Activated naive CD8-positive, alpha-beta T cell (primary cell): ENCODE results near the gene MRPS14.
A peak's percentile ranks its signal among the peaks of the same experiment; 100 is the strongest.
"Not testable (repeated sequence)": the region's sequence is repeated elsewhere in the genome, so short reads cannot be mapped to it uniquely, and the experiment has no call there.

Source experiments
- H3K27ac Mint-ChIP-seq: one replicate; pipeline ENCODE4 v1.8.0; 2021; ENCODE audit warnings: mixed read lengths
- H3K27me3 Mint-ChIP-seq: one replicate; pipeline ENCODE4 v1.8.0; 2021; ENCODE audit warnings: mixed read lengths
- H3K36me3 Mint-ChIP-seq: one replicate; pipeline ENCODE4 v1.8.0; 2021; ENCODE audit warnings: mixed read lengths
- H3K4me1 Mint-ChIP-seq: one replicate; pipeline ENCODE4 v1.8.0; 2021; ENCODE audit warnings: low read depth, mixed read lengths
- H3K4me3 Mint-ChIP-seq: one replicate; pipeline ENCODE4 v1.8.0; 2021; ENCODE audit warnings: mild to moderate bottlenecking, mixed read lengths
- H3K9me3 Mint-ChIP-seq: one replicate; pipeline ENCODE4 v1.8.0; 2021; ENCODE audit warnings: low read depth, mixed read lengths

Gene MRPS14

DNA sequence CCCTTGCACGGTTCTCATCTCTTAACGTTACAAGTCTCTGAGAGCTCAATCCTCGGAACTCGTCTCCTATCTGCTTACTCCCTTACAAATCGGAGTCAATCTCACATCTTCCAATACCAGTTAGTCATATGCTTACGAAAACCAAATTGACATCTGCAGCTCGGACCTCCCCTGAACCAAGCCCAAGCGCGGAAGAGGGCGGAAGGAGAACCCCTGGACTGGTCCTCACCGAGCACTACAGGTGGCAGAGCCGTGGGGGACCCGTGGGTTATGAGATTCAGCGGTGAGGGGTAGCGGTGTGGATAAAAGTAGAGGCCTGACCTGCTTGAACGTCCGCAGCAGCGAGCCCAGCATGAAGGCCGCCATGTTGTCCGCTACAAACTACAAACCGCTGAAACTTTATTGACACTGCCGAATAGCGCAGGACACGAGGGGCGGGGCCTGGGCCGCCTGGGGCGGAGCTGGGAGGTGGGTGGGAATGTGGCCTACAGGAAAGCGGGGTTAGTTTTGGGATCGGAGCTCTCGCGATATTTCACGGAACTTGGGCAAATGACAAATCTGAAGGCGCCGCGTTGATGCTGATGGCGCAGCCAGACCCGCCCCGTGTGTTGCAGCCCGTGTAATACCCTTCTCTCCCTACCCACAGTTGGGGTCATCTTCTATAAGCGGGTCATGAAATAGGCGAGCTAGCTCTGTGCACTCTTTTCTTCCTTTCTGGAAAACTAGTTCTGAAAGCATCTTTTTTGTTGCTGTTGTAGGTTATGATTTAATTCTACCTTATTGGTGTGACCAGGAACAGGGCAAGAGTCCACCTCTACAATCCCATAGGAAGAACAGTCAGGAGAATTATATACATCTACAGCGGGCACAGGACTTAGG, at the start of gene MRPS14:
Gene MRPS14, minus strand, starts transcription at position 383 of the 879 bp plus-strand sequence. Its CDS starts 17 bp downstream, at position 366.
- H3K4me3 Mint-ChIP-seq, result peak within 1 kb of the TSS; percentile 95
- peaks cover 2% of the 10 kb centered on the region for H3K36me3 Mint-ChIP-seq
- peak within 1 kb of the TSS; percentile 97 for H3K27ac Mint-ChIP-seq
- no peaks in the 10 kb centered on the region for H3K27me3 Mint-ChIP-seq
- H3K4me1 Mint-ChIP-seq, result peaks cover 34% of the 10 kb centered on the region
- H3K9me3 Mint-ChIP-seq, result peaks cover 4% of the 10 kb centered on the region

DNA sequence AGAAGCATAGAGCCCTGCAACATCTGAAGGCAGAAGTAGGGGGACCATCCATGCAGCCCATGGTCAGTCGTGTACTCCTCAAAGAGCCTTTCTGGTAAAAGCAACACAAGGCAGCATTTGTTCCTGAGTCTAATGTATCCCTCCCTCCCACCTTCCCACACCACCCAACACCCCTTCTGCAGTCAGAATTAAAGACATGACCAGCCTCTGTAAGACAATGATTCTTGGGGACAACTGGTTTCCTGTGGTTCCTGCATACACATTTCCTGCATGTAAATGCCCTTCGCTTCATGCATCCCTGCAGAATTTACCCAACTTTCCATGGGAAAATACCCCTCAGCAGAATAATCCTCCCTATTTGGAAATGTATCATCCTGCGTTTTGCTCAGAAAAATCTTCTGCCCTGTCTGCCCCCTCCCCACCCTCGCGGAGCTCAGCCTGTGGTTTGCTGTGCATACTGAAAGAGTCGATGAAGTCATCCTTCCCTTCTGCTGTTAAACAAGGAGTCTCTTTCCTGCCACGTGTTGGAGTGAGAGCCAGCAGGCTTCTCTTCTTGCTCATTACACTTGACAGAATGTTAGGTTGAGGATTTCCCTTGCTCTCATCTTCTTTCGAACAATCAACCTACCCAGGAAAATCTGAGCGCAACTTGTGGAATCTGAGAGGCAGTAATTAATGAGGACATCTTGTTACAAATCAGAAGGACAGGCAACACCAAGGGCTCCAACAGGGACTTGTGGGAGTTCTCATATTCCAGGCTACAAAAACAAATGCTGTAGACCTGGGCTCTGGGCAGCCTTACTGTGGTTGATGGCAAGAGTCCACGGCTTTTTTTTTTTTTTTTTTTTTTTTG, 49.1 kb upstream of the MRPS14 start:
- Mint-ChIP-seq H3K4me3 (peak overlapping the region; percentile 46), H3K4me1 (peaks cover 9% of the 10 kb centered on the region), H3K27ac (no peak overlapping the region), H3K36me3 (no peaks in the 10 kb centered on the region), H3K9me3 (no peaks in the 10 kb centered on the region), H3K27me3 (peaks cover 4% of the 10 kb centered on the region)

DNA sequence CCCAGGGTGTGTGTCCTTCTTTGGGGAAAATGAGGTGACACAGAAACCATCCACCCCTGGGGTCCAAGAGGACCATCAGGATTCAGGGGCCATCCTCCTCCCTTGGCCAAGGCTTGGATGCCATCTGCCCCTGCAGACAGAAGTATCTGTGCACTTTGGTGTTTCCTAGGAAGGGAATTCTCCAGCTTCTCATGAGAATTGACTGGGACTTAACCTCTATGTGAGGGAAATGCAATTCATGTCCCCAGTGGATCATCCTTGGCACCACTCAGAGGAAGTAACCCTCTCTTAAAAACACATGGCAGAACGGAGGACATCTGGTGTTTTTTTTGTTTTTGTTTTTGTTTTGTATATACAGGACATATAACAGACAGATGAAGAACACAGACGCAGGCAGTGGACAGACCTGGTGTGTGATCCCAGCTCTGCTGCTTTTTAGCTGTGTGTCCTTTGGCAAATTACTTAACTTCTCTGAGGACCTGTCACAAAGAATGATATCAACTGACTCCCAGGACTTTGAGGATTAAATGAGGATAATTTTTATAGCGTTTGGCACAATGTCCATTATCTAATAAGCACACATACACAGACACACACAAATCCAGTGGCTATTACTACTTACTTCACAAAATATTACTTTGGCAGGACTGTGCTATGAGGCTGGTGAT, 48.2 kb upstream of the MRPS14 start:
- no peaks in the 10 kb centered on the region for H3K36me3 Mint-ChIP-seq
- H3K9me3 Mint-ChIP-seq, result no peaks in the 10 kb centered on the region
- H3K4me3 Mint-ChIP-seq, result no peak overlapping the region
- peaks cover 9% of the 10 kb centered on the region for H3K4me1 Mint-ChIP-seq
- H3K27me3 Mint-ChIP-seq, result peaks cover 4% of the 10 kb centered on the region
- no peak overlapping the region for H3K27ac Mint-ChIP-seq

GRCh38 chr1:175070818-175071217, 47.6 kb upstream of the MRPS14 start:
- Mint-ChIP-seq H3K4me1 (peaks cover 9% of the 10 kb centered on the region), H3K27ac (no peak overlapping the region), H3K27me3 (peaks cover 4% of the 10 kb centered on the region), H3K9me3 (no peaks in the 10 kb centered on the region), H3K4me3 (no peak overlapping the region), H3K36me3 (no peaks in the 10 kb centered on the region)

DNA sequence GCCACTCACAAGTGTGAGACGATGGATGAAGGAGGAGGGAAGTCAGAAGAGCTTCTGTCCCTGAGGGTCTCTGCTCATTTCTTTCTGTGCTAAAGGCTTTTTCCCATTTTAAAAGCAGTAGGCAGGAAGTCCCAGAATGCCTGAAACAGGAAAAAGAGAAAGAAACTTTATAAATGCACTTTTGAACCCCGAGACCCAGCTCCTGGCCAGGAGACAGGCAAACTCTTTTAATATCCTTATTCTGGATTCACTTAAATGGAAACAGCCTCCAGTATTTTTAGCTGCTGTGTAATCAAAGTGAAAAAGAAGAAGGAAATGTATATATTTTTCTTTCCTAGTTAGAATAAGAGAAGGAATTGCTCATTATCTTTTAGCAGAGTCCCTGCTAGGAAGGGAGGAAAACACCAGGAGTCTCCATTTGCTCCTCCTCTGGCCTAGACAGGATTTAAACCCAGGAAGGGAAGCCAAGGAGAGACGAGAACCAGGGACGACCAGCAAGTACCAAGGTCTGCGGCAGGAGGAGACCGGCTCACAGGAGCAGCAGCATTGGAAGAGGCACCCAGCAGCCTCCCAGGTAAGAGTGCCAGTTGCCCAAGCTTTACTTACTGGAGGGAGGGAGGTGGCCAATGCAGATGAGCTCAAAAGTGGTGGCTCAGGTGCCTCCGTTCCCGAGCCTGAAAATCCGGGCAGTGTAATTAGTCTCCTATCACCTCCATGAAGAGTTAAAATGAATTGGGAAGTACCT, 44.3 kb upstream of the MRPS14 start, which contains the start of gene TNN:
Gene TNN, plus strand, starts transcription at position 472 of the 745 bp plus-strand sequence. CDS start 9,586 bp downstream, outside the sequence.
- no peak within 1 kb of the TSS for H3K27ac Mint-ChIP-seq

GRCh38 chr1:175062858-175063257, 39.6 kb upstream of the MRPS14 start:
- no peaks in the 10 kb centered on the region for H3K4me1 Mint-ChIP-seq
- H3K4me3 Mint-ChIP-seq, result no peak overlapping the region
- H3K27me3 Mint-ChIP-seq, result no peaks in the 10 kb centered on the region
- no peaks in the 10 kb centered on the region for H3K36me3 Mint-ChIP-seq
- no peak overlapping the region for H3K27ac Mint-ChIP-seq
- no peaks in the 10 kb centered on the region for H3K9me3 Mint-ChIP-seq

More for the DNA sequence above, 44.3 kb upstream of the MRPS14 start, which contains the start of gene TNN:
- no peak within 1 kb of the TSS for H3K4me3 Mint-ChIP-seq
- no peaks in the 10 kb centered on the region for H3K36me3 Mint-ChIP-seq
- peaks cover 6% of the 10 kb centered on the region for H3K4me1 Mint-ChIP-seq
- no peaks in the 10 kb centered on the region for H3K9me3 Mint-ChIP-seq
- no peaks in the 10 kb centered on the region for H3K27me3 Mint-ChIP-seq

- Mint-ChIP-seq H3K36me3 (no peaks in the 10 kb centered on the region), H3K4me3 (no peak overlapping the region), H3K4me1 (no peaks in the 10 kb centered on the region), H3K27me3 (no peaks in the 10 kb centered on the region), H3K9me3 (no peaks in the 10 kb centered on the region), H3K27ac (no peak overlapping the region)
These were observed 39.1 kb upstream of the MRPS14 start for GRCh38 chr1:175062339-175062738.

GRCh38 chr1:175054736-175055135, 31.5 kb upstream of the MRPS14 start:
- Mint-ChIP-seq H3K27me3 (peaks cover 12% of the 10 kb centered on the region), H3K27ac (no peak overlapping the region), H3K9me3 (no peaks in the 10 kb centered on the region), H3K4me1 (no peaks in the 10 kb centered on the region), H3K36me3 (no peaks in the 10 kb centered on the region), H3K4me3 (no peak overlapping the region)

- Mint-ChIP-seq H3K4me1 (no peaks in the 10 kb centered on the region), H3K4me3 (no peak overlapping the region), H3K36me3 (peaks cover 2% of the 10 kb centered on the region), H3K27me3 (peaks cover 25% of the 10 kb centered on the region), H3K9me3 (no peaks in the 10 kb centered on the region), H3K27ac (no peak overlapping the region)
These were observed 27.8 kb upstream of the MRPS14 start for GRCh38 chr1:175050992-175051391.

DNA sequence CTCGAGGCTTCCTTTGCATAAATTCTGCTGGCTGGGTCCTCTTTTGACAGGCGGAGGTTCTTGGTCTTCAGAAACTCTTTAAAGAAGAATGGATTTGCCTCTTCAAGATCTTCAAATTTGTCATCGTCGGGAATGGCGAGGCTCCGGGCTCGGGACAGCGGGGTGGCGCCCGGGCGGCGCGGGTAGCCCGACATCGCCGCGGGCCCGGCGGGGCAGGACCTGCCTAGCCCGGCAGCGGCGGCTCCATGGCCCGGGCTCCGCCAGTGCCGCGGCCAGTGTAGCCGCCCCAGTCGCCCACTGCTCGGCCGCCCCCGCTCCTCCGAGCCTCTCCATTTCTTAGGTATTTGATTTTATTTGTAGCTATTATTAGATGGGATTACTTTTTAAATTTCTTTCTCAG, 22.3 kb upstream of the MRPS14 start:
- H3K4me1 Mint-ChIP-seq, result no peaks in the 10 kb centered on the region
- H3K27me3 Mint-ChIP-seq, result peaks cover 21% of the 10 kb centered on the region
- H3K27ac Mint-ChIP-seq, result no peak overlapping the region
- peaks cover 2% of the 10 kb centered on the region for H3K36me3 Mint-ChIP-seq
- H3K4me3 Mint-ChIP-seq, result no peak overlapping the region
- H3K9me3 Mint-ChIP-seq, result no peaks in the 10 kb centered on the region

DNA sequence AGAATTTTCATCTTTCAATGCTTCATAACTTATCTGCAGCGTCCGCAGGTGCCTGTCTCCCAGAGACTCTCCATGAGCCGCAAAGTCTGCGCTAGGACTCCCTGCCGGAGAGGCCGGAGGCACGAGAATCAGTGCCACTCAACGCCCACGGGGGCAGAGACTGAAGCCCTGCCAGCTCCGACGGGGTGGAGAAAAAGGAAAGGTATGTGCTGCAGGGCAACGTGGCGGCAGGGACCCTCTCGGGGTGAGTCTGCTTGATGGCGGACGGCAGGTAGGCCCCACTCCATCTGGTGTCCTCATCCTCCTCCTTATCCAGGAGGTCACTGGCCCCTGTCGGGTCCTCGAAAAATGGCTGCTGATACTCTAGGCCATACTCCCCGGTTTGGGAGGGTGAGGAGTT, 21.9 kb upstream of the MRPS14 start:
- Mint-ChIP-seq H3K27me3 (peaks cover 21% of the 10 kb centered on the region), H3K9me3 (no peaks in the 10 kb centered on the region), H3K4me1 (no peaks in the 10 kb centered on the region), H3K27ac (no peak overlapping the region), H3K36me3 (peaks cover 2% of the 10 kb centered on the region), H3K4me3 (no peak overlapping the region)

DNA sequence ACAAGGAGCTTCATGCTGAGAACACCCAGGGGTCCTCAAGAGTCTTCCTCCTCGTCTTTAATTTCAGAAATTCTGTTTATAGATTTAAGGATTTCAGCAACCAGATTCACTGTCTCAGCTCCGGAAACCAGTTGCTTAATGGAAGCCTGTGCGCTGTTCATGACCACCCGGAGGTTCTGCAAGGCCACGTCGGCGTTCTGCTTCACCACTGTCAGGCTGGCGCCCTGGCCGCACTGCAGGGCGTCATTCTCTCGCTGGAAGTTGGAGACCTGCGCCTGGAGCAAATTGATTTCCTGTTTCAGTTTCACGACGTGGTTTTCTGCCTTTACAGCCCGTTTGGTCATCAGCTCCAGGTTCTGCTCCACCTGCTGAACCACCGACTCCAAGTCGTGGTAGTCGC, 21.4 kb upstream of the MRPS14 start:
- H3K4me1 Mint-ChIP-seq, H3K4me3 Mint-ChIP-seq, H3K36me3 Mint-ChIP-seq, H3K27ac Mint-ChIP-seq, H3K9me3 Mint-ChIP-seq: not testable (repeated sequence)
- peaks cover 20% of the 10 kb centered on the region for H3K27me3 Mint-ChIP-seq

- Mint-ChIP-seq H3K9me3 (no peaks in the 10 kb centered on the region), H3K4me3 (no peak overlapping the region), H3K4me1 (no peaks in the 10 kb centered on the region), H3K36me3 (peaks cover 2% of the 10 kb centered on the region), H3K27ac (no peak overlapping the region), H3K27me3 (peaks cover 14% of the 10 kb centered on the region)
These were observed 20.6 kb upstream of the MRPS14 start for GRCh38 chr1:175043824-175044223.

DNA sequence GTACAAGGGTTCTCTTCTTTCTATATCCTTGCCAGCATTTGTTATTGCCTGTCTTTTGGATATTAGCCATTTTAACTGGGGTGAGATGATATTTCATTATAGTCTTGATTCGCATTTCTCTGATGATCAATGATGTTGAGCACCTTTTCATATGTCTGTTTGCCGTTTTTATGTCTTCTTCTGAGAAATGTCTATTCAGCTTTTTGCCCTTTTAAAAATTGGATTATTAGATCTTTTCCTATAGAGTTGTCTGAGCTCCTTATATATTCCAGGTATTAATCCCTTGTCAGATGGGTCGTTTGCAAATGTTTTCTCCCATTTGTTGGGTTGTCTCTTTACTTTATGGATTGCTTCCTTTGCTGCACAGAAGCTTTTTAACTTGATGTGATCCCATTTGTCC, 19.4 kb upstream of the MRPS14 start:
- peaks cover 7% of the 10 kb centered on the region for H3K27me3 Mint-ChIP-seq

More for the DNA sequence above, 19.4 kb upstream of the MRPS14 start:
- Mint-ChIP-seq H3K36me3 (no peaks in the 10 kb centered on the region), H3K4me1 (no peaks in the 10 kb centered on the region), H3K4me3 (no peak overlapping the region), H3K27ac (no peak overlapping the region), H3K9me3 (no peaks in the 10 kb centered on the region)
